GM12801 (cell line): ENCODE results near the gene BICRA.

ENCODE experiments used
- CTCF ChIP-seq: IDR thresholded peaks from one replicate; pipeline ENCODE4 v1.5.1; 2011; ENCODE audit warnings: control low read depth; ENCODE audit not compliant: insufficient read length; ENCODE audit errors: extremely low read depth

Gene BICRA

GRCh38 chr19:47694466-47695273, 85.7 kb downstream of the BICRA start:
- no peak for TF ChIP-seq CTCF

DNA sequence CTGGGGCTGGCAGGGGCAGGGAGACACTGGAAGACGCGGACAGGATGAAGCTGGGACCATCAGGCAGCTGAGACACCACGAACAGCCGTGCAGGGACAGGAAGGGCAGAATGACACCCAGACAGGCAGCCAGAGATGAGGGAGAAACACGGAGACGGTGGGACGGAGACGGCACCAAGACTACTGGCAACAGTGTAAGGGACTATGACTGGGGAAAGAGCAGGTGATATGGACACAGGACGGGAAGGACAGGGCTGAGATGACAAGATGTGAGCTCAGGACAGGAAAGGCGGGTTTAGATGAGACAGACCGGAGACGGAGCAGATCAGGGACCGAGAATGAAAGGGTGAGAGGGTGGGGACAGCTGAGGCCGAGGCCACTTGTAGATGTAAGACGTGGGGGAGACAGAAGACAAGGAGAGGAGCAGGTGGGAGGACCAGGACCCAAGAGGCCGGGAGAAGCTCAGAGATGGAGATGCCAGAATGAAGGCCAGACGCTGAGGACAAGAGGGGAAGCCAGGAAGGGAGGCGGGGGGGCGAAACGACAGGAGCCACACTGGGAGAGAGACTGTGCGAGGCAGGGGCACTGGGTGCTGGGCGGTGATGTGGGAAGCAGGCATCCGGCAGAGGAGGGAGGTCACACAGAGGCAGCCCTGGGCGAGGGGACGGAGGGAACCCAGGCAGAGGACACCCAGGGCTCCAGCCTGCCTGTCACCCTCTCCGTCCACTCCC, 86.8 kb downstream of the BICRA start:
- no peak for TF ChIP-seq CTCF

DNA sequence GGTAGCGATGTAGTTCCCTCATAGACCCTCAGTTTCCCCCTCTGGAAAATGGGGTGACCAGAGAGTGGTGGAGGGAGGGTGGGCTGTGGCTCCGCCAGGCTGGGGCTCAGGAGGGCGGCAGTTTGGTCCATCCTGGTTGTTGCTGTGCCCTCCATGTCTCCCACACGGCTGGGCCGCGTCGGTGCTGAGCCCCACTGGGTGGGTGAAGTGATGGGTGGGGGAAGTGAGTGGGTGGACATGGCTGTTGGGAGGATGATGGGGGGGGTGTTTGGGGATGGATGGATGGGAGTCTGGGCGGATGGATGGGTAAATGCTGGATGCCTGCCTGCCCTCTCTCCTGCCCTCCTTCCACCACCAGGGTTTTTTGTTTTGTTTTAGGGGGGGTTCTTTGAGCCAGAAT, 87.7 kb downstream of the BICRA start:
- no peak for TF ChIP-seq CTCF

DNA sequence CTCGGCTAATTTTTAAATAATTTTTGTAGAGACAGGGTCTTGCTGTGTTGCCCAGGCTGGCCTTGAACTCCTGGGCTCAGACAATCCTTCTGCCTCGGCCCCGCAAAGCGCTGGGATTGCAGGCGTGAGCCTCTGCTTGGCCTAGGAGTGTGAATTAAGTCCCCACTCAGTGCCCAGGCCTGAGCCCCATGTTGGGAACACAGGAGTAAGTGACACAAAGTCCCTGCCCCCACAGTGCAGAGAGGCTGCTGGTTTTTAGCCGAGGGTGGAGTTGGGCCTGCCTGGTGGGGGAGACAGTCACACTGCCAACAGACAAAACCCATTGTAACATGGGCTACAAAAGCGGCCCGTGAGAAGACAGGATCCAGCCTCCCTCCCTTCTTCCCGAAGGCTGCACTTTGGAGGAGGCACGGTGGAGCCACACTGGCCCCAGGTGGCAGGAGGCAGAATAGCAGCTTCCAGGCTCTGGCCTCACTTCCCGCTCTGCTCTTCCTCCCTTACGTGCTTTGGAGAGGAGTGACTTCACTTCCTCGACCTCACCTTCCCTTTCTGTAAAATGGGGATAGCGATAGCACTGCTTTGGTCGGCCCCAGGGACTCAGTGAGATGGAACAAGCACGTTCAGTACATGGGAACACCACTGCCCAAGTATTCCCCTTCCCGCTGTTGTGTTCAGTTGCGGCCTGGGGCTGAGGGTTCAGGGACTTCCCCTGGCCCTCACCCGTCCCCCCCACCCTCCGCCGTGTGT, 89.1 kb downstream of the BICRA start:
- peak; percentile 94 for TF ChIP-seq CTCF

GRCh38 chr19:47698631-47699359, 89.9 kb downstream of the BICRA start:
- no peak for TF ChIP-seq CTCF

GRCh38 chr19:47699360-47699917, 90.5 kb downstream of the BICRA start:
- no peak for TF ChIP-seq CTCF
